ENCODE results near the gene NCBP2L.

- TF ChIP-seq CTCF (conservative IDR thresholded peaks at IDR 0.05; ENCODE audit: low read length) (no peak), EZH2phosphoT487 (IDR thresholded peaks at IDR 0.05; ENCODE audit: borderline replicate concordance) (no peak)
Observed at GRCh38 chrX:107763647-107764046, 13.9 kb upstream of the NCBP2L start.

Measured in Loucy (cell line).